GM21786 (cell line): Measurements from ENCODE around the gene SLC22A16.
"Not testable (repeated sequence)": the region's sequence is repeated elsewhere in the genome, so short reads cannot be mapped to it uniquely, and the experiment has no call there.

ENCODE experiments used
- ATAC-seq: cut with Tn5 transposase; IDR thresholded peaks from one replicate; pipeline ENCODE4 v1.9.1; 2021; ENCODE audit not compliant: unreplicated experiment

The SLC22A16 gene

GRCh38 chr6:110476046-110476849 lies at the start of gene SLC22A16:
Gene SLC22A16, minus strand, starts transcription at chr6:110476613. Its CDS starts 39 bp downstream, at chr6:110476574.
- ATAC-seq = no peak

DNA sequence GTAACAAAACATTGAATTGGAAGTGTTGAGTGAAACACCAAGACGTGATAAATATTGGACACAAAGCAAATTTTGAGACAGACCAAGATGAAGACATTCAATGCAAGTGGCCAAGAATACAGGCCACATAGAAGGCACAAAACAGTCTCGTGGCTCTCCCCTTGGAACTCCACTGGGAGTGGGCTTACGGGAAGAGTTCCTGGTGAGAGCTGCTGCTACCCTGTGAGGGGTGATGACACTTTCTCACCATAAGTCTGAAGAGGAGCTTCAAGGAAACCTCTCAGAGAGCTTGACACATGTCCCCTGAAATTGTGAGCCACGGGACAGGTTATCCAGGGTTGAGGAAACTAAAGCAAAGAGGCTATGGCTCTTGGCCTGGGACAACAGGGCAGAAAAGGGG lies 48.6 kb upstream of the SLC22A16 start:
- ATAC-seq = no peak

- ATAC-seq = no peak
Measured at GRCh38 chr6:110524305-110524704, 47.9 kb upstream of the SLC22A16 start.

- ATAC-seq = no peak
Measured at GRCh38 chr6:110523451-110524021, 47.1 kb upstream of the SLC22A16 start.

- ATAC-seq = no peak
Measured at GRCh38 chr6:110522427-110522826, 46.0 kb upstream of the SLC22A16 start.

GRCh38 chr6:110520992-110521543 lies 44.7 kb upstream of the SLC22A16 start:
- no peak for ATAC-seq

DNA sequence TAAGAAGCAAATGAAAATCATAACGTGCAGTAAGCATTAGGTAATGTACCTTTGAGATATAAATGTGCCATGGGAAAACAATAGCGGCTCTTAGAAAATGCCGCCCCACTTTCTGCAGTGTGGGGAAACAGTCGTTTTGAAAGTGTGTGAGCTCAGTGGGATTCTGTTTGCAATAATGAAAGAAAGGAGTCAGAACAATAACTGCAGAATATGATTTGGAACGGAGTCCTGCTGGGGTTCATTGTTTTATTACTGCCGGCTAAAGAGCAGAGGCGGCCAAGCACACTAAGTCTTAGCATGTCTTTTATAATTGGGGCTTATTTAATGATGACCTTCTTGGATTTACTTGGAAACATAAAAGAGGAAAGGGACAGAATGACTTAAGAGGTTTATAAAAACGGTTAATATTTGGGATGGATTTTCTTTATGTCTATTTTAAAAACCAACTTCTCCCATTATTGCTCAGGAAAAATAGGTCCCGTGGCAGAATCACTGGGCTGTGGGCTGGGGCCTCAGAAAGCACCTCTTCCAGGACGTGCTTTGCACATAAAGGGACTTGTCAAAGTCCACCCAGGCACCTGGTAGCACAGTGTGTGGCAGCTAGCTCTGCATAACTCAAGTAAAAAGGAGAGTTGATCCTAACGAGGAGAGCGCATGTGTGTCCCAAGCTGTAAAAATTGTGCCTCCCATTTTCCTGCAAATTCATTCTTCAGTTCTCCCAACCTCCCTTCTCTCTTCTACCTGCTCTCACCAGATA lies 44.0 kb upstream of the SLC22A16 start:
- no peak for ATAC-seq

- ATAC-seq = no peak
Measured at GRCh38 chr6:110517601-110518281, 41.3 kb upstream of the SLC22A16 start.

DNA sequence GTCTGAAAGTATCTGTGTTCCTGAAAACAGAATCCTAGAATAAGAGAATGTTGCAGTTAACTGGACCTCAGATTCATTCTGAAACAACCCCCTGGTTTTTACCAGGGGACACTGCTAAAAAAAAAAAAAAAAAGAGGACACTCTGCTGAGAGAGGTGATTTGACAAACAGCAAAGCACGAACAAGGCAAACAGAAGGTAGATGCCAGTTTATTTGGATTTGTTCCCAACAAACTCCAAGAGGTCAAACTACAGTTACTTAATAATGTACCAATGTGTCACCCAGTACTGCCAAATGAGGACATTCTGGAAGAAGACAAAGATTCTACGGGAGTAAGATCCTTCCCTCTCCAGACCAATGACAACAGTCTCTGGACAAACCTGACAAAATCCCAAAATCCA lies 40.6 kb upstream of the SLC22A16 start:
- ATAC-seq = no peak

DNA sequence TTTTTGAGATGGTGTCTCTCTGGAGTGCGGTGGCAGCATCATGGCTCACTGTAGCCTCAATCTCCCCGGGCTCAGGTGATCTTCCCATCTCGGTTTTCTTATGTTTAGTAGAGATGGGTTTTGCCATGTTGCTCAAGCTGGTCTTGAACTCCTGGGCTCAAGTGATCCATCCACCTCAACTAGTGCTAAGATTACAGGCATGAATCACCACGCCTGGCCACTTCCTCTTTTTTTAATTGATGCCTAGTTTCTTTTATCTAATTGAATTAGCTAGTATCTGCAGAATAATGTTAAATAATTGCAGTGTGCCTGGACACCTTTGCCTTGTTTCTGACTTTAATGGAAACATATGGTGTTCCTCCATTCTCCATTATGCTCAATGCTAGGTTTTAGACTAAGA lies 38.4 kb upstream of the SLC22A16 start:
- ATAC-seq = no peak

GRCh38 chr6:110512991-110513390 lies 36.6 kb upstream of the SLC22A16 start:
- ATAC-seq = no peak

- ATAC-seq = not testable (repeated sequence)
Measured at GRCh38 chr6:110512549-110512948, 36.1 kb upstream of the SLC22A16 start.

DNA sequence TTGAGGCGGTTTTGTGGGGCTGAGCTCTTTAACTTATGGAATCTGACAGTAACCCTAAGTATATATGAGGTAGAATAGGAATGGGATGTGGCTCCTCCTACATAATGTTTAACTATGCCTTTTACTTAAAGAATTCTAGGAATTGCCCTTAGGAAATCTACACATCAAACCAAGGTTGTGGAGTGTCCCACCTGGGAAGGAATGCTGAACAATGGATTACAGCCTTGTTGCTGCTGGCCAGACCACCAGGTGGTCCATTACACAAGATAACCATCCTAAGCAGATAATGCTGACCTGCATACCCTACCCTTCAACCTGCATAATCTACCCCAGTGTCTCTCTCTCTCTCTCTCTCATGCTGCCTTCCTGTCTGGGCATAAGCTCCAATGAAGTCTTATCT lies 35.0 kb upstream of the SLC22A16 start:
- no peak for ATAC-seq

- no peak for ATAC-seq
Measured at GRCh38 chr6:110509617-110510241, 33.3 kb upstream of the SLC22A16 start.

GRCh38 chr6:110504891-110505290 lies 28.5 kb upstream of the SLC22A16 start:
- ATAC-seq = not testable (repeated sequence)

GRCh38 chr6:110495949-110496348 lies 19.5 kb upstream of the SLC22A16 start:
- ATAC-seq = no peak

DNA sequence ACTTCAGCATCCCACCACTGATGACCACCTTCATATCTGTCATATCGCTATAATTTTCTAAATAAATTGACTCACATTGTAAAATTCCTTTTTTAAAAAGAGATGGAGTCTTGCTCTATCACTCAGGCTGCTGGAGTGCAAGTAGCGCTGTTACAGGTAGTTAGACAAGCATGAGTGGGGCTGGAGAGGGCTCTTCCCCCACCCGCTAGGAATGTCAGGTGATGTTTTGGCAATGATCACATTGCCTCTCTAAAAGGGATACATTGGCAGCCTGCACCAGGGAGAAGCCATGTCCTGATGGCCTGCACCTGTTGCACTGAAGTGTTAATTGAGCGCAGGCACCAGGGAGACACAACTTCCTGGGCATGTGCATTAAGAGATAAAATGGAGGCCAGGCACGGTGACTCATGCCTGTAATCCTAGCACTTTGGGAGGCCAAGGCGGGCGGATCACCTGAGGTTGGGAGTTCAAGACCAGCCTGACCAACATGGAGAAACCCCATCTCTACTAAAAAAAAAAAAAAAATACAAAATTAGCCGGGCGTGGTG lies 16.9 kb upstream of the SLC22A16 start:
- no peak for ATAC-seq

DNA sequence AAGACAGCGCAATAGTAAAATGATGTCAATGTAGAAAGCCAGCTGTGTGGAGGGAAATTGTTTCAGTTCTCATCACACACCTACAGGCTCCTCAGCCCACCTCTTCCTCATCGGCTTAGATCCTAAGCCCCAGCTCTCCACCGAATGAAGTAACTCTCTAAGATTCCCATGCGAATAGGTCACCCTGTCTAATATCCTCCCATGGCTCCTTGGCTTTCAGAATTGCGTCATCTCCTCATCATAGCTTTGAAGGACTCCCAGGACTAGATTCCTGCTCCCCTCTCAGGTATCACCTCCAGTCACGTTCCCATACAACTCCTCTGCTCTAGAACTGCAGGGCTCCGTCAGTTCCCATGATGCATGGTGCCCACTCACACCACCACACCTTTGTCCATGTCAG lies 16.2 kb upstream of the SLC22A16 start:
- ATAC-seq = no peak

GRCh38 chr6:110491644-110492317 lies 15.4 kb upstream of the SLC22A16 start:
- no peak for ATAC-seq

- ATAC-seq = no peak
Measured at GRCh38 chr6:110491299-110491643, 14.9 kb upstream of the SLC22A16 start.
